NCI-H2171 (cell line): ENCODE measurements around the gene RAN.
"Not testable (repeated sequence)": the region's sequence is repeated elsewhere in the genome, so short reads cannot be mapped to it uniquely, and the experiment has no call there.

ENCODE experiments used
- DNase-seq: peaks from one replicate; lab custom pipeline; 2025; lab: John Stamatoyannopoulos, UW

RAN gene

GRCh38 chr12:130849561-130850417 is 22.1 kb upstream of the RAN start:
- DNase-seq = no peak

- no peak for DNase-seq
Observed at GRCh38 chr12:130850418-130851021, 21.3 kb upstream of the RAN start.

GRCh38 chr12:130856088-130856487 is 15.8 kb upstream of the RAN start:
- DNase-seq = no peak

- DNase-seq = no peak
Observed at GRCh38 chr12:130858084-130858483, 13.8 kb upstream of the RAN start.

- DNase-seq = no peak
Observed at GRCh38 chr12:130859161-130859560, 12.7 kb upstream of the RAN start.

GRCh38 chr12:130860311-130860710 is 11.6 kb upstream of the RAN start:
- no peak for DNase-seq

- no peak for DNase-seq
Observed at GRCh38 chr12:130862161-130862560, 9.7 kb upstream of the RAN start.

GRCh38 chr12:130862771-130863170 is 9.1 kb upstream of the RAN start:
- DNase-seq = not testable (repeated sequence)

GRCh38 chr12:130863298-130863697 is 8.6 kb upstream of the RAN start:
- no peak for DNase-seq

- DNase-seq = no peak
Observed at GRCh38 chr12:130868412-130868811, 3.5 kb upstream of the RAN start.

- DNase-seq = no peak
Observed at GRCh38 chr12:130870442-130871285, 1.2 kb upstream of the RAN start.

GRCh38 chr12:130872179-130873096 is 572 bp downstream of the RAN start:
- DNase-seq = peak; percentile 28

GRCh38 chr12:130873106-130873795 is 1.4 kb downstream of the RAN start:
- DNase-seq = no peak

- DNase-seq = no peak
Observed at GRCh38 chr12:130873825-130874224, 2.0 kb downstream of the RAN start.

- DNase-seq = no peak
Observed at GRCh38 chr12:130874696-130875095, 2.8 kb downstream of the RAN start.

GRCh38 chr12:130875193-130875592 is 3.3 kb downstream of the RAN start:
- no peak for DNase-seq

GRCh38 chr12:130875708-130876107 is 3.8 kb downstream of the RAN start:
- DNase-seq = not testable (repeated sequence)

GRCh38 chr12:130876297-130876696 is 4.4 kb downstream of the RAN start:
- DNase-seq = no peak

GRCh38 chr12:130876758-130877157 is 4.9 kb downstream of the RAN start:
- no peak for DNase-seq

- no peak for DNase-seq
Observed at GRCh38 chr12:130877333-130877732, 5.5 kb downstream of the RAN start.
